Mesenchymal stem cell (in vitro differentiated cells and primary cell): ENCODE measurements around the gene LTBP2.

Experiments
- DNase-seq: peaks from one replicate; pipeline ENCODE4 v3.0.0-alpha.2; 2013
- H2AFZ ChIP-seq: one replicate; pipeline ENCODE4 v1.6.1; 2013; ENCODE audit warnings: low read depth, mild to moderate bottlenecking, control low read depth, inconsistent platforms, low read length, moderate library complexity
- H2AK5ac ChIP-seq: 2 replicates; pipeline ENCODE4 v1.6.1; 2013; ENCODE audit warnings: low read length, moderate library complexity, mild to moderate bottlenecking, inconsistent platforms; ENCODE audit not compliant: severe bottlenecking
- H2BK120ac ChIP-seq: one replicate; pipeline ENCODE4 v1.6.1; 2013; ENCODE audit warnings: low read depth, mild to moderate bottlenecking, inconsistent platforms, low read length, moderate library complexity
- H2BK12ac ChIP-seq, 2 experiments: one replicate each; pipeline ENCODE4 v1.6.1; 2013; ENCODE audit warnings: inconsistent platforms in 2 of 2, low read length in 2 of 2, mild to moderate bottlenecking in 2 of 2, moderate library complexity in 2 of 2, control low read depth in 1 of 2
- H2BK15ac ChIP-seq: one replicate; pipeline ENCODE4 v1.6.1; 2013; ENCODE audit warnings: mild to moderate bottlenecking, low read depth, inconsistent platforms; ENCODE audit not compliant: poor library complexity, severe bottlenecking
- H2BK5ac ChIP-seq: 2 replicates; pipeline ENCODE4 v1.6.1; 2013; ENCODE audit warnings: low read depth, mild to moderate bottlenecking, low read length, control low read depth, inconsistent platforms; ENCODE audit not compliant: poor library complexity, severe bottlenecking
- H3K14ac ChIP-seq, 2 experiments: one replicate each; pipeline ENCODE4 v1.6.1; 2013; ENCODE audit warnings: inconsistent platforms in 2 of 2, low read length in 2 of 2, control low read depth in 1 of 2, mild to moderate bottlenecking in 1 of 2, moderate library complexity in 1 of 2
- H3K18ac ChIP-seq, 2 experiments: one replicate each; pipeline ENCODE4 v1.6.1; 2013; ENCODE audit warnings: inconsistent platforms in 2 of 2, low read length in 2 of 2, control low read depth in 1 of 2, low read depth in 1 of 2, mild to moderate bottlenecking in 1 of 2
- H3K23ac ChIP-seq, 2 experiments: one replicate each; pipeline ENCODE4 v1.6.1; 2013; ENCODE audit warnings: inconsistent platforms in 2 of 2, low read length in 2 of 2, mild to moderate bottlenecking in 2 of 2, moderate library complexity in 2 of 2, control low read depth in 1 of 2
- H3K27ac ChIP-seq: 2 replicates; pipeline ENCODE4 v1.5.1; 2013; ENCODE audit warnings: mild to moderate bottlenecking, moderate library complexity, low read length, control low read depth, inconsistent platforms; ENCODE audit not compliant: poor library complexity, severe bottlenecking
- H3K27me3 ChIP-seq, 2 experiments: 2 replicates each; pipeline versions ENCODE4 v1.6.1 to v1.7.0; 2013; ENCODE audit warnings: low read length in 2 of 2, mild to moderate bottlenecking in 2 of 2, moderate library complexity in 2 of 2, control low read depth in 1 of 2, inconsistent platforms in 1 of 2; ENCODE audit not compliant: control insufficient read depth in 1 of 2, insufficient read depth in 1 of 2
- H3K36me3 ChIP-seq, 2 experiments: 2 replicates each; pipeline versions ENCODE4 v1.6.1 to v1.7.0; 2013; ENCODE audit warnings: low read length in 2 of 2, control low read depth in 1 of 2, inconsistent platforms in 1 of 2, low read depth in 1 of 2, mild to moderate bottlenecking in 1 of 2; ENCODE audit not compliant: insufficient read depth in 2 of 2, control insufficient read depth in 1 of 2
- H3K4ac ChIP-seq, 2 experiments: one replicate each; pipeline ENCODE4 v1.6.1; 2013; ENCODE audit warnings: inconsistent platforms in 2 of 2, low read length in 2 of 2, mild to moderate bottlenecking in 2 of 2, moderate library complexity in 2 of 2, control low read depth in 1 of 2, low read depth in 1 of 2
- H3K4me1 ChIP-seq: 2 replicates; pipeline ENCODE4 v1.6.1; 2013; ENCODE audit warnings: low read depth, low read length, control low read depth; ENCODE audit not compliant: control insufficient read depth, insufficient read depth
- H3K4me2 ChIP-seq: 2 replicates; pipeline ENCODE4 v1.6.1; 2013; ENCODE audit warnings: low read length, mild to moderate bottlenecking, inconsistent platforms; ENCODE audit not compliant: poor library complexity, severe bottlenecking
- H3K4me3 ChIP-seq, 2 experiments: 2 replicates each; pipeline versions ENCODE4 v1.5.1 to v1.7.0; 2013; ENCODE audit warnings: low read length in 2 of 2, mild to moderate bottlenecking in 2 of 2, control low read depth in 1 of 2, low read depth in 1 of 2; ENCODE audit not compliant: insufficient read depth in 1 of 2
- H3K79me1 ChIP-seq: replicated peaks from 2 replicates; pipeline ENCODE4 v1.6.1; 2013; ENCODE audit warnings: mild to moderate bottlenecking, control low read depth, low read length, inconsistent platforms; ENCODE audit not compliant: poor library complexity, severe bottlenecking
- H3K9ac ChIP-seq: 2 replicates; pipeline ENCODE4 v1.7.0; 2013; ENCODE audit warnings: mild to moderate bottlenecking, low read length, moderate library complexity
- H3K9me3 ChIP-seq: 2 replicates; pipeline ENCODE4 v1.7.0; 2013; ENCODE audit warnings: mild to moderate bottlenecking, low read length; ENCODE audit not compliant: control insufficient read depth
- H4K8ac ChIP-seq: one replicate; pipeline ENCODE4 v1.6.1; 2013; ENCODE audit warnings: inconsistent platforms, mild to moderate bottlenecking, low read length, moderate library complexity
- H4K91ac ChIP-seq: one replicate; pipeline ENCODE4 v1.6.1; 2013; ENCODE audit warnings: mild to moderate bottlenecking, low read length, inconsistent platforms
- WGBS: methylation state at CpG from one replicate; pipeline ENCODE4 v1.1.7; 2013; ENCODE audit warnings: mixed read lengths; 5-methylcytosine and 5-hydroxymethylcytosine counted together

The LTBP2 gene

DNA sequence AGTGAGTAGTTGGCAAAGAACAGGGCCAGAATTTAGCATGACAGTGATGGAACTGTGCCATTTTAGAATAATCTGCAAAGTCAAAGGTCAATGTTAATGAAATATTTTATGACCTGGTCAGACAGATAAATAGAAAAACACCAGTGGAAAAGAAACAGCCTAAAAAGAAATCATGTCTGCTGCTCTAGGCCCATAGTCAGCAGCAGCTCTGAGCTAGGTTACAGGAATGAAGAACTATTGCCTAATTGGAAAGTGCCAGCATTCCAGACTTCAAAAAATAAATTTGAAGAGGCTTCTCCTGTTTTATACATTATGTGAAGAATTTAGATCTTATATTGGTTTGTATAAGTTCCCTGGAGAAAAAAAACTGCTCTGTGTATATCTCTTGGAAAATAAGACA is 128.7 kb downstream of the LTBP2 start:
- no peak overlapping the region for H2BK15ac ChIP-seq
- no peak overlapping the region for H2BK5ac ChIP-seq
- H3K4me3 ChIP-seq = no peak overlapping the region
- DNase-seq = no peak
- no peak overlapping the region for H4K8ac ChIP-seq
- H3K27me3 ChIP-seq = no peaks in the 10 kb centered on the region
- no peak overlapping the region for H4K91ac ChIP-seq
- no peak overlapping the region for H3K27ac ChIP-seq
- no peak overlapping the region for H3K23ac ChIP-seq
- H3K36me3 ChIP-seq = peaks cover 13 to 79% of the 10 kb centered on the region in 2 experiments
- no peak overlapping the region for H2BK120ac ChIP-seq
- H2AK5ac ChIP-seq = no peak overlapping the region
- no peak overlapping the region for H3K4me2 ChIP-seq
- no peak overlapping the region for H3K14ac ChIP-seq
- H3K9ac ChIP-seq = no peak overlapping the region
- H3K18ac ChIP-seq = no peak overlapping the region
- H3K4ac ChIP-seq = no peak overlapping the region
- no peak overlapping the region for H2BK12ac ChIP-seq
- no peak overlapping the region for H2AFZ ChIP-seq
- H3K79me1 ChIP-seq = peaks cover 8% of the 10 kb centered on the region
- H3K9me3 ChIP-seq = no peaks in the 10 kb centered on the region
- peaks cover 11% of the 10 kb centered on the region for H3K4me1 ChIP-seq

DNA sequence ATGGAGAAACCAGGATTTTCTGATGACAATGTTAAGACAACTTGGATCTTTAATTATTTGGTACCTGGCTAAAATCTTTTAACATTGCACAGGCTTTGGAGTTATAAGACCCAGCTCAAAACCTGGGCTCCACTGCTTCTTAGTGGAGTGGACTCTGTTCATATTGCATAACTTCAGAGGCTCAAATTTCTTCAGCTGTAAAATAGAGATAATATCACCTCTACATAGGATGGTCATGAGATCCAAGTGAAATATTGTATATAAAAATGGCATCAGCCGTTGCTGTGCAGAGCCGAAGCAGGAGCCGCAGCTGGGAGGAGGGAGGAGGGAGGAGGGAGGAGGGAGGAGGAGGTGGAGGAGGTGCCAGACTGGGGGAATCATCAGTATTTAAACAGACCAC is 129.5 kb downstream of the LTBP2 start:
- H4K91ac ChIP-seq = no peak overlapping the region
- no peak overlapping the region for H2BK5ac ChIP-seq
- no peak overlapping the region for H2AK5ac ChIP-seq
- H4K8ac ChIP-seq = no peak overlapping the region
- no peak for DNase-seq
- peaks cover 8% of the 10 kb centered on the region for H3K79me1 ChIP-seq
- no peak overlapping the region for H2BK120ac ChIP-seq
- no peaks in the 10 kb centered on the region for H3K9me3 ChIP-seq
- no peak overlapping the region for H3K27ac ChIP-seq
- 100% methylated on average over 3 of the region's 3 CpGs for WGBS
- no peak overlapping the region for H2AFZ ChIP-seq
- H3K23ac ChIP-seq = no peak overlapping the region
- no peak overlapping the region for H3K4ac ChIP-seq
- no peak overlapping the region for H2BK15ac ChIP-seq
- H3K36me3 ChIP-seq = peaks cover 16 to 85% of the 10 kb centered on the region in 2 experiments
- H3K4me2 ChIP-seq = no peak overlapping the region
- H3K4me1 ChIP-seq = peaks cover 11% of the 10 kb centered on the region
- no peak overlapping the region for H2BK12ac ChIP-seq
- no peak overlapping the region for H3K4me3 ChIP-seq
- H3K18ac ChIP-seq = no peak overlapping the region
- H3K9ac ChIP-seq = no peak overlapping the region
- H3K14ac ChIP-seq = no peak overlapping the region
- no peaks in the 10 kb centered on the region for H3K27me3 ChIP-seq

DNA sequence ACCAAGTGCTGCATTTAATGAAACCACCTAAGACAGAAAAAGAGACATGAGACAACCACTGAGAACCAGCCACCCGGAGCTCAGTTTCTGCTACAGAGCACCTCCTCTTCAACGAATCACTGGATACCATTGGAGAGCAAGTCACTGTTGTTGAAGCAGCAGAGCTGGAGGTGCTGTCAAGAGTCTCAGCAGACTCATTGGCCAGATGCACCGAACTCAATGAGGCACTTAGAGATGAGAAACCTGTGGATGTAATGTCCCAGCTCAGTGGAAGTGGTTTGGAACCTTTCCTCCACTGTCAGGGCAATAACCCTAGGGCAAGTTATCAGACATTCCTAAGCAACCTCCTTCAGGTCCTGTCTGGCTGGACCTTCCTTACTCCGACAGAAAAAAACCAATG is 132.0 kb downstream of the LTBP2 start:
- Histone ChIP-seq H3K23ac (no peak overlapping the region), H2BK5ac (no peak overlapping the region), H3K4me3 (no peak overlapping the region), H3K14ac (no peak overlapping the region), H4K8ac (no peak overlapping the region), H4K91ac (no peak overlapping the region), H3K36me3 (peaks cover 23 to 74% of the 10 kb centered on the region in 2 experiments), H3K4me1 (peaks cover 6% of the 10 kb centered on the region), H2AK5ac (no peak overlapping the region), H2BK120ac (no peak overlapping the region), H3K9ac (no peak overlapping the region), H3K4ac (no peak overlapping the region), H3K27me3 (no peaks in the 10 kb centered on the region), H3K4me2 (no peak overlapping the region), H3K79me1 (peaks cover 1% of the 10 kb centered on the region), H3K18ac (no peak overlapping the region), H2BK12ac (no peak overlapping the region), H2BK15ac (no peak overlapping the region), H2AFZ (no peak overlapping the region), H3K9me3 (no peaks in the 10 kb centered on the region), H3K27ac (no peak overlapping the region)
- DNase-seq = no peak
- 86% methylated on average over 4 of the region's 4 CpGs for whole genome bisulfite sequencing

DNA sequence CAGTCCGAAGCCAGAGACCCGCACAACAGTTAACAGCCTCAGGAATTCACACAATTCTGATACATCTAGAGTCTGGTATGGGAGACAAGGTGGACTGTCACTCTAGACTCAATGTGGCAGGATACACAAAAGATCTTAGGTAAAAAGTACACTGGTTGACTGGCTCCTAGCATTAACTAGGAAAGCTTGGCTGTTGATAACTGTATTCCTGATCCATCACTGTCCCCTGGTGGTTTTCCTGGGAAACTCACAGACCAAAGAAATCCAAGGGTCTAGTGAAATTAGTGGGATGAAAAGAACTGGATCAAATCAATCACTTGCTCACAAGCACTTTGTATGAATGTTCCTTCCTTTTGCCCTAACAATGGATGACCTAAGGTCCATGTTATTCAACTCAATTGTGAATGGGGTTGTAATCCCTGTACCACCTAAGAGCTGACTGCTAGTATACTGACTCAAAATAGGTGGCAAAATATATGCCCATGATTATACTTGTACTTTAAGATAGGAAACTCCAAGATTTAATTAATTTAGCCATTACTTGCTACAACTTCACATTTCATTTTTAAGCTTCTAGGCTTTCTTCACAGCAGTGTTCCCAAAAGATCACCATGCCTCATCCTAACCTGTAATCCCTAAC is 132.9 kb downstream of the LTBP2 start:
- Histone ChIP-seq H3K4me2 (no peak overlapping the region), H2AFZ (no peak overlapping the region), H3K9me3 (no peaks in the 10 kb centered on the region), H2BK120ac (no peak overlapping the region), H3K4me1 (peaks cover 6% of the 10 kb centered on the region), H3K9ac (no peak overlapping the region), H3K18ac (no peak overlapping the region), H3K23ac (no peak overlapping the region), H4K91ac (no peak overlapping the region), H2BK5ac (no peak overlapping the region), H2AK5ac (no peak overlapping the region), H3K27ac (no peak overlapping the region), H3K4me3 (no peak overlapping the region), H3K14ac (no peak overlapping the region), H3K27me3 (no peaks in the 10 kb centered on the region), H2BK12ac (no peak overlapping the region), H2BK15ac (no peak overlapping the region), H3K36me3 (peaks cover 28 to 68% of the 10 kb centered on the region in 2 experiments), H3K79me1 (peaks cover under 1% of the 10 kb centered on the region), H4K8ac (no peak overlapping the region), H3K4ac (no peak overlapping the region)
- peak; percentile 34 for DNase-seq
- WGBS = 92% methylated on average over 2 of the region's 2 CpGs
